SW480 (cell line): Measurements from ENCODE around the gene CLDN17.

ENCODE experiments used
- DNase-seq: peaks from one replicate; pipeline ENCODE4 v3.0.0-alpha.2; 2016; ENCODE audit warnings: low spot score

The CLDN17 gene

GRCh38 chr21:30117631-30118030 is 49.0 kb downstream of the CLDN17 start:
- no peak for DNase-seq

DNA sequence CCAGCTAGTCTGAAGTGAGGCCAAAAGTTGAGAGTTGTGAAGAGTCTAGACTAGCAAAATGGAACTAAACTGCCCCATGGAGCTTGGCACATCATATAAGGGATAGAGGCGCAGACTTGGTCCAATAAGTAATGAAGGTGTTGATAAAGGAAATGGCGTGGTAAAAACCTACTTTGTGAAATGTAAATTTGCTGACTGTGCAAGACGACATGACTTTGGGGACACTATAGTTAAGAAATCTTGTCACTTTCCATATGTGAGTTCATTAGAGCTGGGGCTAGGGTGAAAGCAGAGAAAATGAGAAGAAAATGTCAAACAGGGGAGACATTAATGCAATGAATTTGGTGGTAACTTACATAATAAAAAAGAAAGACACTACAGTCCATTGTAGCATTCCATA is 50.1 kb downstream of the CLDN17 start:
- no peak for DNase-seq
